Measurements from ENCODE around the gene PDCD1LG2.

The PDCD1LG2 gene

DNA sequence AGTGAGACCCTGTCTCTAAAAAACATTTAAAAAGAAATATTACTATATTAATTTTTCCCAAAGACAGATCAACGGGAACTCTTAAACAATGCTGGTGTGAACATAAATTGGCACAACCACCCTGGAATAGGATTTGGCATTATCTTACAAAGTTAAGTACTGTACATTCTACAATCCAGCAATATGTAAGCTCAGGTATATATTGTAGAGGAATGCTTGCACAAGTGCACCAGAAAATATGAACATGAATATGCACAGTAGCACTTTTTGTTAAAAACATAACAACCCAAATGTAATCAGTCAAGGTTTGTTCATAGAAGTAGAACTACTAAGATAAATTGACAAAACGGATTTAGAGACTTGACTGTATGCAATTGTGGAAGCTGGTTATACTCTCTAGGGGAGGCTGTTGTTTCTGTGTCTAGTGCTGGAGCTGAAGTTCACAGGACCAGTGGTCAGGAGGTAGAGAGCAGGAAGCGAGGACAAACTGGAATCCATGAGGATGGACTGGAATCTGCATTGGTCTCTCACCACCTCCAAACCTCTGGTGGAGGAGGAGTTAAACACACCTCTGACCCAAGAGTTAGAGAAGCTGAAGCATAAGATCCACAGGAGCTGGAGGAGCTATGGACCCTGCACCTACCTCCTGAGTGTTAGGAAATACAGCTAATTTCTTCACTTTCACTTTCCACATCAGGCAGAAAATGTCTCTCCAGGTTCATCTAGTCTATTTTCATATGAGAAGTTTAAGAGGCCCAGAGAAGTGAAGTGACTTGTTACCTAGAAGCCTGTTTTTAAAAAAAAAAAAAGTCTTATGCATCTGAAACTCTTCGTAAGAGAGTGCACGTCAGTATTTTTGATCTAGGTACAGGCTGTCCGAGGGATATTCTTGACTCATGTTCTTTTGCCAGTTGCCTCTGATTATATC lies 98.2 kb downstream of the PDCD1LG2 start:
- DNase-seq (ENCODE audit: low read depth in 2 of 2, low spot score in 1 of 2): no peak

GRCh38 chr9:5609226-5609596 lies 98.9 kb downstream of the PDCD1LG2 start:
- no peak for DNase-seq (ENCODE audit: low read depth in 2 of 2, low spot score in 1 of 2)

DNA sequence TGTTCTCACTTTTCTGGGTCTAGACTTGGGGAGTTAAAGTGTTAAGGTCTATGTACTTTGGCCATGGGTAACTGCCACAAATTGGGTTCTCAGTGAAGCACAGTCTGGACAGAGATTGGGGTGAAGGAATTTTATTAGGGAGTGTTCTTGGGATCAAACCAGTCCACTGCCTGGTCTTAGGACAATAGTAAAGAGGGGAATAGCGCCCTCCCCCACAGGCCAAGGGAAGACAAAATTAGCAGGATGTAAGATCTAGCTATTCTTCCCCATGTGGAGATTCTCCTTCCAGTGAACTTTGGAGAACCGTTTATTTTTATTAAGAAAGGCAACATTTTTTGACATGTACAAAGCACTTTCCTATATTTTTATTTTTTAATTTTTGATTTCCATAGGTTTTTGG lies 100.2 kb downstream of the PDCD1LG2 start:
- no peak for DNase-seq (ENCODE audit: low read depth in 2 of 2, low spot score in 1 of 2)

DNA sequence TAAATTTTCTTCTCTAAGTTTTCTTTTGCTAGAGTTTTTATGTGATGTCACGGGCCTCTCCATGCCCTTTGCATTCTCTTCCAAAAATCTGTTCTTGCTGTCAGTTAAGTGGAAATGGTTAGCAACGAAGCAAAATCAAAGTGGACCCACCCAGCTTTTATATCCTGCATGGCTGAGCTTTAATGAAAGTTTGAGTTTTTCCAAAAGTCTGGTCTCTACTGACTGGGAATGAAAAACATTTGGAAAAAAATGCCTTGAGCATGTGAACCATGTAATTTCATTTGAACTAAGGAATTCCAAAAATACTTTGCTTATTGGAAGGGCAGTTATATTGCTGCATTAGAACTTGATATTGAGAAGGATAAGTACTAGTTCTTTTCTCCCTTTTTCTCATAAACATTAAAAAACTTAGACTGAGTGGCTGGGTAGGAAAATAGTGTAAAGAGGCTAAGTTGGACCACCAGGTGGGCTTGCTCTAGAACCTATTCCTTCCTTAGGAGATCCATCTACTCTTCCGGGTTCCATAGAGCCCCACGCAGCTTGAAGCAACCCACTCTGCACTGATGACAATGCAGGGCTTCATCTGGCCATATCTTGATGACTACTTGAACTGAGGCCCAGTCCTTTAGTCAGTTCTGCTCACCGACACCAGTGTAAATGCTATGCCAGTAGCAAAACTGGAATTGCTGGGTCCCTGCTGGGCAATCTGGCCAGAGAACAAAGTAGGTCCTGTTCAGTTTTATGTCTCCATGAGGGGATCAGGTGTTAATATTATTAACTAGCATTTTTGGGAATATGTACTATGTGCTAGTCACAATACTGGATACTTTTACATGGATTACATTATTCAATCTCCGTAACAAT lies 101.2 kb downstream of the PDCD1LG2 start:
- DNase-seq (ENCODE audit: low read depth in 2 of 2, low spot score in 1 of 2): no peak

DNA sequence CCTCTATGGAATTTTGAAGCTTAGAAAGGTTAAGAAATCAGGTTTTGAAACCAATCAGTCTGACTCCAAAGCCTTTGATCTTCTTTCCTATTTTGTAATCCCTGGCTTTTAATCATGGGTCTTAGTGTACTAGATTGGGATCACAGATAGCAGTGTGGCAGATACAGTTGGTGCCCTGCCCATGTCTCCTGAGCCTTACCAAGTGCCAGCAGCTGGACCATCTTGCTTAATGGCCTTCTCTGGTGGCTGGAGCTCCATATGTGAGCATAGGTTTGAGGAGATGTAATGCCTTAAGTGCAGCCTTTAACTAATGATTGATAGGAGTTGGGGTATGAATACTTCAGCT lies 101.8 kb downstream of the PDCD1LG2 start:
- DNase-seq (ENCODE audit: low read depth in 2 of 2, low spot score in 1 of 2): no peak

- DNase-seq (ENCODE audit: low read depth in 2 of 2, low spot score in 1 of 2): no peak
These were observed 103.9 kb downstream of the PDCD1LG2 start for GRCh38 chr9:5614192-5614591.

GRCh38 chr9:5614985-5615384 lies 104.7 kb downstream of the PDCD1LG2 start:
- DNase-seq (ENCODE audit: low read depth in 2 of 2, low spot score in 1 of 2): no peak

GRCh38 chr9:5617749-5618148 lies 107.4 kb downstream of the PDCD1LG2 start:
- no peak for DNase-seq (ENCODE audit: low read depth in 2 of 2, low spot score in 1 of 2)

DNA sequence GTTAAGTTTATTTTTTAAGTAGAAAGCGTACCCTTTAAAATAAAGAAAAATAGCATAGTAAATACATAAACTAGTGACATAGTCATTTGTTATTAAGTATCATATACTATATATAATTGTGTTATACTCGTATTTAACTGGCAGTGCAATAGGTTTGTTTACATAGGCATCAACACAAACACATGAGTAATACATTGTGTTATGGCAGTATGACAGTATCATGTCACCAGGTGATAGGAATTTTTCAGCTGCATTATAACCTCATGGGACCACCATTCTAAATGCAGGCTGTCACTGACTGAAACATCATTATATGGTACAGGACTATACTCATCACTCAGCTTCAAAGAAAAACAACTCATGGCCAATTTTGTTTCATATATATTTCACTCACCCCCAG lies 110.2 kb downstream of the PDCD1LG2 start:
- DNase-seq (ENCODE audit: low read depth in 2 of 2, low spot score in 1 of 2): no peak

Measured in stimulated activated CD8-positive, alpha-beta memory T cell treated with anti-CD3 and anti-CD28 coated beads, Interleukin-4, amount 100 ng/mL, for 1 hour (primary cell).